Loucy (cell line): ENCODE results near the gene GDPD5.

ENCODE experiments used
- H2AFZ ChIP-seq: fragments of 200-600 bp; sonication (generic); 2 replicates; pipeline ENCODE4 v1.6.0; 2016; ENCODE audit warnings: antibody characterized with exemption, mild to moderate bottlenecking, low read length, moderate library complexity
- H3F3A ChIP-seq: fragments of 200-600 bp; 2 replicates; pipeline ENCODE4 v1.6.0; 2016; ENCODE audit warnings: antibody characterized with exemption, low read depth, mild to moderate bottlenecking
- H3K27me3 ChIP-seq: fragments of 200-600 bp; sonication (generic); 2 replicates; pipeline ENCODE4 v1.6.1; 2014; ENCODE audit warnings: low read length, mild to moderate bottlenecking; ENCODE audit not compliant: insufficient read depth, poor library complexity, severe bottlenecking
- H3K36me3 ChIP-seq: fragments of 200-600 bp; sonication (generic); 2 replicates; pipeline ENCODE4 v1.6.1; 2016; ENCODE audit warnings: low read length; ENCODE audit not compliant: insufficient read depth
- H3K4me1 ChIP-seq: fragments of 200-600 bp; sonication (generic); 2 replicates; pipeline ENCODE4 v1.5.1; 2014; ENCODE audit warnings: low read length, mild to moderate bottlenecking; ENCODE audit not compliant: insufficient read depth, poor library complexity, severe bottlenecking
- H3K4me2 ChIP-seq: fragments of 200-600 bp; sonication (generic); 2 replicates; pipeline ENCODE4 v1.6.0; 2014; ENCODE audit warnings: antibody characterized with exemption, low read length, low read depth, mild to moderate bottlenecking; ENCODE audit not compliant: poor library complexity, severe bottlenecking
- H3K4me3 ChIP-seq: fragments of 200-600 bp; sonication (generic); 2 replicates; pipeline ENCODE4 v1.5.1; 2014; ENCODE audit warnings: low read length, mild to moderate bottlenecking, mixed read lengths; ENCODE audit not compliant: poor library complexity, severe bottlenecking
- H3K79me2 ChIP-seq: fragments of 200-600 bp; sonication (generic); 2 replicates; pipeline ENCODE4 v1.6.1; 2014; ENCODE audit warnings: low read length; ENCODE audit not compliant: insufficient read depth
- H3K9ac ChIP-seq: fragments of 200-600 bp; sonication (generic); 2 replicates; pipeline ENCODE4 v1.6.0; 2014; ENCODE audit warnings: mild to moderate bottlenecking, low read depth, low read length, moderate library complexity; ENCODE audit not compliant: poor library complexity, severe bottlenecking
- H3K9me2 ChIP-seq: fragments of 200-600 bp; sonication (generic); replicated peaks from 2 replicates; pipeline ENCODE4 v1.6.1; 2016; ENCODE audit warnings: low read depth, low read length, mixed read lengths
- H3K9me3 ChIP-seq: fragments of 200-600 bp; sonication (generic); 2 replicates; pipeline ENCODE4 v1.6.1; 2014; ENCODE audit warnings: mild to moderate bottlenecking, antibody characterized with exemption, low read length, low read depth; ENCODE audit not compliant: insufficient read depth
- H4K20me1 ChIP-seq: fragments of 200-600 bp; sonication (generic); 2 replicates; pipeline ENCODE4 v1.6.0; 2014; ENCODE audit warnings: antibody characterized with exemption, low read length, mild to moderate bottlenecking; ENCODE audit not compliant: insufficient read depth, poor library complexity, severe bottlenecking
- CTCF ChIP-seq: fragments of 200-600 bp; sonication (generic); conservative IDR thresholded peaks from 2 replicates; pipeline ENCODE4 v1.5.1; 2014; ENCODE audit warnings: mild to moderate bottlenecking, antibody characterized with exemption, low read length
- EZH2phosphoT487 ChIP-seq: fragments of 200-600 bp; IDR thresholded peaks from 2 replicates; pipeline ENCODE4 v1.6.1; 2018; ENCODE audit warnings: antibody characterized with exemption, mild to moderate bottlenecking, moderate library complexity, borderline replicate concordance

Gene GDPD5

GRCh38 chr11:75553889-75554257 lies 28.1 kb upstream of the GDPD5 start:
- Histone ChIP-seq H3K9me3 (no peaks in the 10 kb centered on the region), H3F3A (no peaks in the 10 kb centered on the region), H3K27me3 (peaks cover 33% of the 10 kb centered on the region), H3K79me2 (no peaks in the 10 kb centered on the region), H3K4me1 (no peaks in the 10 kb centered on the region), H3K9ac (no peak overlapping the region), H2AFZ (no peak overlapping the region), H3K4me2 (no peak overlapping the region), H3K9me2 (no peaks in the 10 kb centered on the region), H3K4me3 (no peak overlapping the region), H3K36me3 (no peaks in the 10 kb centered on the region), H4K20me1 (no peaks in the 10 kb centered on the region)
- TF ChIP-seq EZH2phosphoT487 (no peak), CTCF (no peak)

GRCh38 chr11:75553182-75553581 lies 27.4 kb upstream of the GDPD5 start:
- Histone ChIP-seq H3K79me2 (no peaks in the 10 kb centered on the region), H3K9ac (no peak overlapping the region), H3K4me3 (no peak overlapping the region), H4K20me1 (no peaks in the 10 kb centered on the region), H3K27me3 (peaks cover 33% of the 10 kb centered on the region), H3K9me2 (no peaks in the 10 kb centered on the region), H3K9me3 (no peaks in the 10 kb centered on the region), H3F3A (no peaks in the 10 kb centered on the region), H3K4me2 (no peak overlapping the region), H3K4me1 (no peaks in the 10 kb centered on the region), H2AFZ (no peak overlapping the region), H3K36me3 (no peaks in the 10 kb centered on the region)
- TF ChIP-seq EZH2phosphoT487 (no peak), CTCF (no peak)

- no peak overlapping the region for H3K4me3 ChIP-seq
- peaks cover 17% of the 10 kb centered on the region for H3K27me3 ChIP-seq
- no peaks in the 10 kb centered on the region for H3F3A ChIP-seq
- H3K4me2 ChIP-seq, result no peak overlapping the region
- no peaks in the 10 kb centered on the region for H3K36me3 ChIP-seq
- no peaks in the 10 kb centered on the region for H3K79me2 ChIP-seq
- H4K20me1 ChIP-seq, result no peaks in the 10 kb centered on the region
- H3K9me2 ChIP-seq, result no peaks in the 10 kb centered on the region
- no peak for TF ChIP-seq CTCF
- peak; percentile 79 for TF ChIP-seq EZH2phosphoT487
- H3K9ac ChIP-seq, result no peak overlapping the region
- H3K4me1 ChIP-seq, result peaks cover 3% of the 10 kb centered on the region
- no peak overlapping the region for H2AFZ ChIP-seq
- no peaks in the 10 kb centered on the region for H3K9me3 ChIP-seq
Observed at GRCh38 chr11:75549370-75549958, 23.7 kb upstream of the GDPD5 start.
